ENCODE data around the gene HHATL.

DNA sequence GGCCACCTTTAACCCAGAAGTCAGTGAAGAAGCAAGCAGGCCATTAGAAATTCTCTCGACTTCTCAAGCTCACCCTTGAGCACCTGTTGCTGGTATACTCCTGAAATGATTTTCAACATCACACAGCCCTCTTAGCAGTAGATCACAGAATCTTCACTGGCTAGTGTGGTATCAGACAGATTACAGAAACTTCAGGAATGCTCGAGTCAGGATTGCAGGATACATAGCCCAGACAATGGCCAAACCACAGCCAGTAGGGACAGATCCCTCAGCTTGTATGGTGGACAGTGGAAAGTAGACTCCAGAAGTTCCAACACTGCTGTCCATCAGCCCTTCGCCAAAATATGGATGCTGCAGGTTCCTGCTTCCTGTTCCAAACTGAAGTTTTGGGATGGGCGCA lies 21.8 kb downstream of the HHATL start:
- no peak for TF ChIP-seq POLR2AphosphoS5 (IDR thresholded peaks at IDR 0.05; ENCODE audit: low read depth, low read length)
- TF ChIP-seq POLR2A (IDR thresholded peaks at IDR 0.05; ENCODE audit: low read depth, low read length): no peak
- no peak for TF ChIP-seq TAF1 (IDR thresholded peaks at IDR 0.05; ENCODE audit: low read depth, low read length)
- TF ChIP-seq SPI1 (IDR thresholded peaks at IDR 0.05; ENCODE audit: low read depth, low read length): no peak
